HepG2 (cell line): ENCODE data around the gene VWCE. TPM values are rescaled to one million over a fixed set of nuclear protein-coding genes. Genes with fewer than 3 reads are reported as not detected.
A peak's percentile ranks its signal among the peaks of the same experiment; 100 is the strongest.

Experiments
- JUN ChIP-seq: sonication (generic); formaldehyde crosslinking; IDR thresholded peaks from 2 replicates; pipeline ENCODE4 v1.4.0; 2020; ENCODE audit warnings: mild to moderate bottlenecking, missing genetic modification reagents
- KDM2A ChIP-seq: sonication (generic); formaldehyde crosslinking; IDR thresholded peaks from 2 replicates; pipeline ENCODE4 v1.4.0; 2020; ENCODE audit warnings: low read depth, missing genetic modification reagents, borderline replicate concordance
- MIER2 ChIP-seq: IDR thresholded peaks from 2 replicates; pipeline ENCODE4 v1.6.1; 2016; ENCODE audit warnings: missing biosample characterization, missing genetic modification reagents
- NFRKB ChIP-seq: fragments of 450-650 bp; IDR thresholded peaks from 2 replicates; pipeline ENCODE4 v1.6.1; 2017
- NR2C2 ChIP-seq: sonication (generic); formaldehyde crosslinking; IDR thresholded peaks from 2 replicates; pipeline ENCODE4 v1.4.0; 2020; ENCODE audit warnings: missing genetic modification reagents, mild to moderate bottlenecking, moderate library complexity, borderline replicate concordance
- RELA ChIP-seq: sonication (generic); formaldehyde crosslinking; IDR thresholded peaks from 2 replicates; pipeline ENCODE4 v1.4.0; 2020; ENCODE audit warnings: missing genetic modification reagents
- SAP130 ChIP-seq: IDR thresholded peaks from 2 replicates; pipeline ENCODE4 v1.6.1; 2016; ENCODE audit warnings: low read depth
- SNAPC4 ChIP-seq: sonication (generic); formaldehyde crosslinking; IDR thresholded peaks from 2 replicates; pipeline ENCODE4 v1.4.0; 2020; ENCODE audit warnings: mild to moderate bottlenecking, missing genetic modification reagents
- ZNF280B ChIP-seq: sonication (generic); formaldehyde crosslinking; IDR thresholded peaks from 2 replicates; pipeline ENCODE4 v1.5.0; 2020; ENCODE audit warnings: missing genetic modification reagents, mild to moderate bottlenecking, borderline replicate concordance
- ZNF333 ChIP-seq: sonication (generic); formaldehyde crosslinking; IDR thresholded peaks from 2 replicates; pipeline ENCODE4 v1.4.0; 2020; ENCODE audit warnings: mild to moderate bottlenecking, missing genetic modification reagents, borderline replicate concordance
- ZNF530 ChIP-seq: sonication (generic); formaldehyde crosslinking; IDR thresholded peaks from 2 replicates; pipeline ENCODE4 v1.5.0; 2020; ENCODE audit warnings: low read depth, mild to moderate bottlenecking, missing genetic modification reagents
- ZNF781 ChIP-seq: sonication (generic); formaldehyde crosslinking; IDR thresholded peaks from 2 replicates; pipeline ENCODE4 v1.5.1; 2020; ENCODE audit warnings: borderline replicate concordance, mild to moderate bottlenecking, missing genetic modification reagents; ENCODE audit errors: not compliant biosample characterization
- ZNF788 ChIP-seq: sonication (generic); formaldehyde crosslinking; IDR thresholded peaks from 2 replicates; pipeline ENCODE4 v1.5.0; 2020; ENCODE audit warnings: mild to moderate bottlenecking, missing genetic modification reagents, borderline replicate concordance
- ZSCAN31 ChIP-seq: sonication (generic); formaldehyde crosslinking; IDR thresholded peaks from 2 replicates; pipeline ENCODE4 v1.5.0; 2020; ENCODE audit warnings: low read depth, mild to moderate bottlenecking, missing genetic modification reagents
- polyA plus RNA-seq, 8 experiments: library from polyadenylated mRNA; depleted of rRNA in 3 of 8; stranded (reverse) in 7 of 8; unstranded in 1 of 8; fragments of >200 nt; fragmentation: Illumina TruSeq in 4 of 8; extraction: Trizol in 4 of 8; gene quantifications; 2 replicates each; pipeline versions ENCODE4 v1.2.1 to v1.2.3, GENCODE V29; 2011 to 2016; ENCODE audit warnings: low read depth in 4 of 8, missing spikeins in 1 of 8, mixed read lengths in 1 of 8; ENCODE audit not compliant: insufficient read depth in 1 of 8
- total RNA-seq, 5 experiments: library from RNA; depleted of rRNA; stranded (reverse); fragments of >200 nt; fragmentation: Illumina TruSeq; extraction: Trizol; gene quantifications; 2 replicates each; pipeline ENCODE4 v1.2.3, GENCODE V29; 2016; ENCODE audit warnings: low read depth in 1 of 5
- TF ChIP-seq, protein P1 (sequence below): sonication (generic); formaldehyde crosslinking; IDR thresholded peaks from 2 replicates; pipeline ENCODE4 v1.9.0; 2021; ENCODE audit warnings: missing genetic modification reagents, borderline replicate concordance
- TF ChIP-seq, protein P2 (sequence below): sonication (generic); formaldehyde crosslinking; IDR thresholded peaks from 2 replicates; pipeline ENCODE4 v1.8.1; 2023; ENCODE audit warnings: mild to moderate bottlenecking, moderate library complexity, missing genetic modification reagents

Gene VWCE
- total and polyA plus RNA-seq, 2 of the 13 experiments (the other 11 are each of a cell fraction or from before 2014, with no cell fraction given): 27.6 to 58.3 TPM

DNA sequence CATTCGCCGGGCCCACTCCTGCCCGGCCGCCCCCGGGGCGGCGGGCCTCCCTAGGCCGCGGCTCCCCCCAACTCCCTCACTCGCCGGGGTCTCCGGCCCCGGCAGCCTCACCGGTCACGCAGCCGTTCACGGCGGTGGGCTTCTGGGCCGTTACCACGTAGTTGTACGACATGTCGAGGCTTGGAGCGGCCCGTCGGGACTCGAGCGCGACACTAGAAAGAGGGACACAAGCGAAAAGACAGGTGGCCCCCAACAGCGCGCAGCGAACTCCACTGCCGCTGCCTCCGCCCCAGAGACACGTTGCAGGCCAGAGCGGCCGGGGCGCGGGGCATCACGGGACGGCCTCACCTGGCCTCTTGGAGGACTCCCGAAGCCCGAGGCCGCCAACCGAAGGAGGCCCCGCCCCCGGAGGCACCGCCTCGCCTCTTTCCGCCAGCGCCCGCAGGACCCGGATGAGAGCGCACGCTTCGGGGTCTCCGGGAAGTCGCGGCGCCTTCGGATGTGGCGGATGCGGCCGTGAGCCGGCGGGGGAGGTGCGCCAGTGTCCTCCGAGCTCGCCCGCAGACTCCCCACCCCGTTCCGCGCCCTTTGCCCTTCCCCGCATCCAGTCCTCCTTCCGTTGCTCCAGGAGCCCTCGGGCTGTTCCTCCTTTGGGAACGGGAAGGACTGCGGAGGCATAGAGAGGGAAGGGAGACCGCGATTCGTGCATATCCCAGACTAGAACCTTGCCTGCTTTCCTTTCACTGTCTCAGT lies 37.9 kb upstream of the VWCE start, which contains the start of the genes DDB1 and TKFC (continued):
- TF ChIP-seq, protein P1, sequence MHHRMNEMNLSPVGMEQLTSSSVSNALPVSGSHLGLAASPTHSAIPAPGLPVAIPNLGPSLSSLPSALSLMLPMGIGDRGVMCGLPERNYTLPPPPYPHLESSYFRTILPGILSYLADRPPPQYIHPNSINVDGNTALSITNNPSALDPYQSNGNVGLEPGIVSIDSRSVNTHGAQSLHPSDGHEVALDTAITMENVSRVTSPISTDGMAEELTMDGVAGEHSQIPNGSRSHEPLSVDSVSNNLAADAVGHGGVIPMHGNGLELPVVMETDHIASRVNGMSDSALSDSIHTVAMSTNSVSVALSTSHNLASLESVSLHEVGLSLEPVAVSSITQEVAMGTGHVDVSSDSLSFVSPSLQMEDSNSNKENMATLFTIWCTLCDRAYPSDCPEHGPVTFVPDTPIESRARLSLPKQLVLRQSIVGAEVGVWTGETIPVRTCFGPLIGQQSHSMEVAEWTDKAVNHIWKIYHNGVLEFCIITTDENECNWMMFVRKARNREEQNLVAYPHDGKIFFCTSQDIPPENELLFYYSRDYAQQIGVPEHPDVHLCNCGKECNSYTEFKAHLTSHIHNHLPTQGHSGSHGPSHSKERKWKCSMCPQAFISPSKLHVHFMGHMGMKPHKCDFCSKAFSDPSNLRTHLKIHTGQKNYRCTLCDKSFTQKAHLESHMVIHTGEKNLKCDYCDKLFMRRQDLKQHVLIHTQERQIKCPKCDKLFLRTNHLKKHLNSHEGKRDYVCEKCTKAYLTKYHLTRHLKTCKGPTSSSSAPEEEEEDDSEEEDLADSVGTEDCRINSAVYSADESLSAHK (CRISPR knock-in tag): no peak
- TF ChIP-seq ZNF788 (peak; percentile 87), RELA (CRISPR knock-in tag) (no peak), NR2C2 (peak; percentile 79), MIER2 (CRISPR knock-in tag) (no peak), ZSCAN31 (CRISPR knock-in tag) (no peak; the same call in none of the 2 replicates), SAP130 (peak; percentile 95), ZNF530 (CRISPR knock-in tag) (no peak), ZNF781 (peak; percentile 68), JUN (CRISPR knock-in tag) (no peak), NFRKB (no peak), ZNF333 (peak; percentile 26; the same call in 1 of the 2 replicates), ZNF280B (CRISPR knock-in tag) (no peak; the same call in 1 of the 2 replicates), SNAPC4 (peak; percentile 60), KDM2A (CRISPR knock-in tag) (peak; percentile 93; the same call in 1 of the 2 replicates)
- TF ChIP-seq, protein P2, sequence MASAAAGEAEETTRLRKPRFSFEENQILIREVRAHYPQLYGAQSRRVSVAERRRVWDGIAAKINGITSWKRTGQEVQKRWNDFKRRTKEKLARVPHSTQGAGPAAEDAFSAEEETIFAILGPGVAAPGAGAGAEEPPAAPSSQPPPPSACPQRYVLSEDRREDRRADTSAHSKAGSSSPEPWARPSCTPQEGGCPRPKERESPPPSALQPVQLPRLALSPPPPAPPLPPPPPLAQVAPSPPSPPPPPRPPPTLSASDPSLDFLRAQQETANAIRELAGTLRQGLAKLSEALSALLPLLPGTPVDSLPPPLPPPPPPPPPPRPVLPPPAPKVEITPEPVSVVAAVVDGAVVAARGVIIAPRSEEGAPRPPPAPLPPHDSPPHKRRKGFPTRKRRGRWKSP (CRISPR knock-in tag): peak; percentile 97
